K562 (cell line): ENCODE measurements around the gene BCL2L13. TPM values are rescaled to one million over a fixed set of nuclear protein-coding genes. Genes with fewer than 3 reads are reported as not detected.

Experiments
- CEBPB ChIP-seq: fragments of 450-650 bp; IDR thresholded peaks from 2 replicates; pipeline ENCODE4 v1.6.1; 2016; ENCODE audit warnings: missing genetic modification characterization, missing compliant biosample characterization
- CREB5 ChIP-seq: fragments of 250-450 bp; sonication (Bioruptor Pico); IDR thresholded peaks from 2 replicates; pipeline ENCODE4 v1.5.0; 2020; ENCODE audit warnings: mild to moderate bottlenecking
- ETV6 ChIP-seq, 3 experiments: fragments of 150-350 bp in 1 of 3; sonication (generic) in 1 of 3; formaldehyde crosslinking in 1 of 3; IDR thresholded peaks; 2 replicates each; pipeline versions ENCODE4 v1.6.1 to v1.8.0; 2014 to 2022; ENCODE audit warnings: borderline replicate concordance in 2 of 3, low read depth in 2 of 3, antibody characterized with exemption in 1 of 3, low read length in 1 of 3, mild to moderate bottlenecking in 1 of 3, missing genetic modification reagents in 1 of 3
- FOS ChIP-seq: IDR thresholded peaks from 3 replicates; pipeline ENCODE4 v1.6.1; 2011; ENCODE audit not compliant: insufficient read length; ENCODE audit errors: extremely low read depth
- FOXA1 ChIP-seq: fragments of 450-650 bp; IDR thresholded peaks from 2 replicates; pipeline ENCODE4 v1.6.1; 2016; ENCODE audit warnings: mild to moderate bottlenecking, borderline replicate concordance
- IRF1 ChIP-seq: sonication (generic); formaldehyde crosslinking; IDR thresholded peaks from 2 replicates; pipeline ENCODE4 v1.8.0; 2022; ENCODE audit warnings: missing genetic modification reagents, mild to moderate bottlenecking, borderline replicate concordance
- SRF ChIP-seq, 2 experiments: fragments of 250-450, 450-650 bp in 1 of 2; sonication (Bioruptor Pico) in 1 of 2; sonication (generic) in 1 of 2; formaldehyde crosslinking; IDR thresholded peaks; 2 replicates each; pipeline versions ENCODE4 v1.5.0 to v1.5.1; 2020 to 2022; ENCODE audit warnings: mild to moderate bottlenecking in 1 of 2, missing genetic modification reagents in 1 of 2
- TBP ChIP-seq: optimal IDR thresholded peaks from 2 replicates; pipeline ENCODE3; 2011; ENCODE audit warnings: low read depth, low read length, improper control_type of control experiment
- THAP12 ChIP-seq: fragments of 250-450 bp; sonication (Bioruptor Pico); IDR thresholded peaks from 2 replicates; pipeline ENCODE4 v1.9.0; 2021; ENCODE audit warnings: mild to moderate bottlenecking, inconsistent platforms
- TRIM25 ChIP-seq: fragments of 450-650 bp; IDR thresholded peaks from 2 replicates; pipeline ENCODE4 v1.7.0; 2016; ENCODE audit warnings: borderline replicate concordance
- VEZF1 ChIP-seq: fragments of 200-800 bp; sonication (Bioruptor generic); IDR thresholded peaks from 2 replicates; pipeline ENCODE4 v1.6.1; 2017; ENCODE audit warnings: missing genetic modification characterization, missing compliant biosample characterization
- ZNF592 ChIP-seq: fragments of 450-650 bp; IDR thresholded peaks from 2 replicates; pipeline ENCODE4 v1.6.1; 2017; ENCODE audit warnings: antibody characterized with exemption, mild to moderate bottlenecking
- ZNF77 ChIP-seq: fragments of 250-450 bp; sonication (Bioruptor Pico); IDR thresholded peaks from 2 replicates; pipeline ENCODE4 v1.5.0; 2020
- polyA plus RNA-seq, 8 experiments: library from polyadenylated mRNA; depleted of rRNA in 4 of 8; stranded (reverse) in 5 of 8; unstranded in 3 of 8; fragments of >200 nt; fragmentation: Nextera tagmentation in 2 of 8; fragmentation: Illumina TruSeq in 1 of 8; extraction: Ambion mirVana in 2 of 8; extraction: Trizol in 1 of 8; gene quantifications; 2 replicates each; pipeline versions ENCODE4 v1.2.1 to v1.2.3, GENCODE V29; 2011 to 2014; ENCODE audit warnings: inconsistent platforms in 1 of 8, missing spikeins in 1 of 8
- total RNA-seq, 7 experiments: library from RNA; depleted of rRNA in 6 of 7; stranded (reverse); fragments of >200 nt in 6 of 7; fragmentation: Illumina TruSeq in 2 of 7; extraction: Trizol in 2 of 7; gene quantifications; 2 replicates each; pipeline versions ENCODE4 v1.2.1 to v1.2.3, GENCODE V29; 2011 to 2021; ENCODE audit warnings: low replicate concordance in 1 of 7

BCL2L13 gene
- total and polyA plus RNA-seq, 9 of the 15 experiments (the other 6 are each of a cell fraction or from before 2014, with no cell fraction given) = 41.5 to 63.4 (median 56.5) TPM

GRCh38 chr22:17628406-17629172, 10.0 kb upstream of the BCL2L13 start, which contains the start of gene ATP6V1E1 (continued):
- TF ChIP-seq CEBPB (tag) (no peak), ZNF77 (CRISPR knock-in tag) (no peak), FOS (peak; percentile 92), THAP12 (CRISPR knock-in tag) (0 out of 2 replicates have a peak, but pooled peaks have one; percentile 5), SRF (CRISPR knock-in tag; IDR thresholded peaks at IDR 0.05) (no peak), ZNF592 (no peak), TRIM25 (no peak), ETV6 (IDR thresholded peaks at IDR 0.05; ENCODE audit: borderline replicate concordance in 1 of 2, low read depth in 2 of 2, low read length in 1 of 2) (no peak), ETV6 (CRISPR knock-in tag; IDR thresholded peaks at IDR 0.05; ENCODE audit: borderline replicate concordance) (0 out of 2 replicates have a peak, but pooled peaks have one; percentile 10), CREB5 (CRISPR knock-in tag) (no peak), IRF1 (CRISPR knock-in tag) (no peak), FOXA1 (no peak), VEZF1 (CRISPR knock-in tag) (peak; percentile 23; the same call in 1 of the 2 replicates), TBP (peak; percentile 85)
